GM18868 (cell line): ENCODE results near the gene DCXR.

Experiments used
- ATAC-seq: cut with Tn5 transposase; IDR thresholded peaks from one replicate; pipeline ENCODE4 v1.9.1; 2021; ENCODE audit warnings: mild to moderate bottlenecking, moderate library complexity; ENCODE audit not compliant: unreplicated experiment

DCXR gene

DNA sequence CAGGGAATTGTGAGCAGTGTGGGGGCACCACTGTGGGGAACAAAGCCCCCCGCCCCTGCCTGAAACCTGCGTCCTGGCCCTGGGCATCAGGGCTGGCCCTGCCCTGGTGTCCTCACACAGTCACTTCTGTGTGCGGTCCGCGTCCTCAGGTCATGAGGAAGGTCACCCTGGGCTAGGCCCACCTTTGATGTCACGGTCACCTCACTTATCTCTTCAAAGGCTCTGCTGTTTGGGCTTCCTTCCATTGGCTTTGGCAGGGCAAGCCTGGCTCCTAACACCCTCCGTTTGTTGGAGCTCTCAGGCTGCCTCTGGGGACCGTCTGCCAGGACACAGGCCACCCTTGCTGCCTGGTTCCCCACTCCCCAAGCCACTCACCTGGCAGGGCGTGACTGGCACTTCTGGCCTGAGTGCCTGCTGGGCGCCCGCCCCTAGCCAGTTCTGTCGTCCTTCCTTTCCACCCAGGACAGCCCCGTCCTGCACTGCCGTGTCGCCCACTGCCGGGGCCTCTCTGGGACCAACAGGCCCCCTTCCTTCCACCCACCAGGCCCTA, 23.6 kb downstream of the DCXR start:
- no peak for ATAC-seq

DNA sequence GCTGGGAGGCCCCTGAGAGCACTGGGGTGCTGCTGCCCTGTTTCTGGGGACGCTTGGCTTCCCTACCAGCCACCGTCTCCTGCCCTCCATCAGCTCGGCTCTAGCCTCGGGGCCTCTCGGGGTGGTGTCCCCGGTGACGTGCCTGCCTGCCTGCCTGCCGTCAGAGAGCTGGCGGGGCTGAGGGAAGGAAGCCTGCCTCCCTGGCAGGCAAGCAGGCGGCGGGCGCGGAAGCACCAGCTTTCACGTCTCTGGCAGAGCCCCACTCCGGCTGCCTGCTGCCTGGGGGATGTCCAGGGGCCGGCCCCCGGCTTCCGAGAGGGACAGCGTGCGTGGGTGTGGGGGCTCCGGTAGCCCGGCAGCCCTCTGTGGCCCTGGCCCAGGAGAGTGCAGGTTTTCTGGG, 24.2 kb downstream of the DCXR start:
- no peak for ATAC-seq

DNA sequence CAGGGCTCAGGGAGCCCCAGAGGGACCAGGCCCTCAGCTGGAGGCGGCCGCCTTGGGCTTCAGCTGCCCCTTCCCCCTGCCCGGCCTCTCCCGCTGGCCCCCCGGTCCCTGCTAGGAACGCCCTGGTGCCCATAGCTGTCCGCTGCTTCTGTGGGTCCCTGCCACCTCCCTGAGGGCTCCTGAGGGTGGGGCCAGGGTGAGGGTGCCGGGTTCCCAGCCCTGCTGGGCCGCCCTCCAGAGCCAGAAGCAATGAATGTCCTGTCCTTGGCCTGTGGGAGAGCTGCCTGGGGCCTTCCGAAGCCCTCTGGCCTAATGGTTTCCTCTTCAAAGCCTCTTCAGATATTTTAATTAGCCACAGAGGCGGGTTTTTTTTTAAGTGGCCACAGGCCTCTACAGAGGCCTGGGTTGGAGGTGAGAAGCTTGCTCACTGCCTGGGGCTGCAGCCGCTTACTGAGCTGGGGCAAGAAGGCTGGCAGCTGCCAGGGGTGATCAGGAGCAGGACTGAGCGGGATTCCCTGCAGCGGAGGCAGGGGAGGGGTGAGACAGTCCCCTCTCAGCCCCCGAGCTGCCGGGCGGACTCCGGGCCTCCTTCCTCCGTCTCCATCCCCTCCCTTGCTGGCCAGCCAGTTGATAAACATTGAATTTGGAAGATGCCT, 24.7 kb downstream of the DCXR start:
- ATAC-seq: no peak

DNA sequence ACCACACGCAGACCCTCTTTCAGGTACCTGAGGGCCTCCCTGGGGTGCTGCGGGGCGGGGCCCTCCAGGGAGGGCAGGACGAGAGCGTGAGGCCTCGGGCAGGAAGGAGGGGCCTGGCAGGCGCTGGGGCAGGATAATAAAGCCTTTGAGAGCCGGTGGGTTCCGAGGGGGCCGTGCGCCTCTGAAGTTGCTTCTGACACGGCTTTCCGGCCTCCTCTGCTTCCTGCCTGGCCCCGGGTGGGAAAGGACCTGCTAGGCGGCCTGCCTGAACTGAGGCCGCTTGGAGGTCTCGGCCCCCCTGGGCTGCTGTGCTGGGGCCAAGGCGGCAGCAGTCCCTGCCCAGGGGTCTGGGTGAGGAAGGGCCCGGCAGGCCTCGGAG, 25.2 kb downstream of the DCXR start:
- ATAC-seq: no peak

DNA sequence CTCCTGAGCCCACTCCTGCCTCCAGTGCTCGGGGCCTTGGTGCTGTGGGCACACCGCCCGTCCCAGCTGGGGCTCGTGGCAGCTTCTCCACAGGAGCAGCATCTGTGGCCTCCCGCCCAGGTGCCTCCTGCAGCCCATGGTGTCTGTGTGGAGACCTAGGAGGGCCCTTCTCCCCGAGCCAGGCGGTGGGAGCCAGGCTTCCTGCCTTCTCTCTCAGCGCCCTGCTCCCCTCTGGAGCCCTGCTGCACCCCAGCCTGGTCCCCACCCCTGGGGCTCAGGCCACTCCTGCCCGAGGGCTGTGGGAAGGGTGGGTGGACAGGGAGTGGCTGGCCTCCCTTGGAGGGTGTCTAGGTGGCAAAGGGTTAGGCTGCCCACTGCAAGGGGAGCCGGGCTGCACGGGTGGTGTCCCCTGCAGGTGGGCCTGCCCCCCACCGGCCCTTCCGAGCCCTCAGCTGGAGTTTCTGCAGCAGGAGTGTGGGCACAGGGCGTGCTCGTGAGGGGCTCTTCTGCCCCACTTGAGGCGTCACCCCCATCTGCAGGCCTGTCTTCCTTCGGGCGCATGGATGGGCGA, 25.8 kb downstream of the DCXR start:
- no peak for ATAC-seq

DNA sequence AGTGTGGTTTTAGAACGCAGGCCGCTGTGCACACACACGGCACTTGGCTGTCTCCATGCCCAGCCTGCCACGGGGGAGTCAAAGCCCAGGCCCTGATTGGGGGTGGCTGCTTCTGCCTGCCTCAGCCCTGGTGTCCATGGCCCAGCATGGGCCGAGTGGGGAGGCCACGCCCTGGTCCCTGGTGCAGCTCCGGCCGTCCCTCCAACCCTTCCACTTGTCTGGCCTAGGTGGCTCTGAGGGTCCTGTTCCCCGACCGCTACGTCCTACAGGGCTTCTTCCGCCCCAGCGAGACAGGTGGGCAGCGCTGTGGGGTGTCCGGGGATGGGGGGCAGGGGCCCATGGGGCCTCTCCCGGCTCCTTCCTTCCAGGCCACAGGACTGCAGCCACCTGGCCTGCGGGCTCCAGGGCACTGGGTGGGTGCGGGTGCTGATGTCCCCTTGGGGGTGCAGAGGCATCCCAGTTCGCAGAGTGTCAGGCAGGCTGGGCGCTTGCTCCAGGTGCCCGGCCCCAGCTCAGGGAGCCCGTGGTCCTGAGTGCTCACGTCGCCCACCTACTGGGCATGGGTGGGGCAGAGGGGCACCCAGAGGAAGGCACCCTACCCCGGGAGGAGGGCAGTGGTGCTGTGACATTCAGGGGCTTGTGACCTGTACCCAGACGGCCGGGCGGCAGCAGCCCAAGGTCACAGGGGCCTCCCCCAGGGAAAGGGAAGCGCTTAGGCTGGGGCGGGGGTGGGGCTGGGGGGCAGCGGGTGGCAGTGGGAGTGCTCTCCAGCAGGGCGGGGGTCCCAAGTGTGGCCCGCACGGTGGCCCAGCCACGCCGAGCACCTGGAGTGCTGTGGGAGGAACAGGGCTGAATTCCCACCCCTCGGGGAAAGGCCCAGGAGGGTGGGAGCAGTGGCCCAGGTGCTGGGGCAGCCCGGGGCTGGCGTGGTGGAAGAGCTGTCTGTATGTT, 26.6 kb downstream of the DCXR start:
- ATAC-seq: no peak

DNA sequence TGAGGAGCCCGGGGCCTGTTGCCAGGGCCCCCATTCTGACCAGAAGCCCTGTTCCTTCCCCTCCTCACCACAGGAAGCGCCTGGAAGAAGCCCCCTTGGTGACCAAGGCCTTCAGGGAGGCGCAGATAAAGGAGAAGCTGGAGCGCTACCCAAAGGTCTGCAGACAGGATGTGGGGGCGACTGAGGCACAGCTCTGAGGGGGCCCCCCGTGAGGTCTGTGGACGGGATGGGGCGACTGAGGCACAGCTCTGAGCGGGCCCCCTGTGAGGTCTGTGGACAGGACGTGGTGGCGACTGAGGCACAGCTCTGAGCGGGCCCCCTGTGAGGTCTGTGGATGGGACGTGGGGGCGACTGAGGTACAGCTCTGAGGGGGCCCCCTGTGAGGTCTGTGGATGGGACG, 28.1 kb downstream of the DCXR start:
- ATAC-seq: no peak

DNA sequence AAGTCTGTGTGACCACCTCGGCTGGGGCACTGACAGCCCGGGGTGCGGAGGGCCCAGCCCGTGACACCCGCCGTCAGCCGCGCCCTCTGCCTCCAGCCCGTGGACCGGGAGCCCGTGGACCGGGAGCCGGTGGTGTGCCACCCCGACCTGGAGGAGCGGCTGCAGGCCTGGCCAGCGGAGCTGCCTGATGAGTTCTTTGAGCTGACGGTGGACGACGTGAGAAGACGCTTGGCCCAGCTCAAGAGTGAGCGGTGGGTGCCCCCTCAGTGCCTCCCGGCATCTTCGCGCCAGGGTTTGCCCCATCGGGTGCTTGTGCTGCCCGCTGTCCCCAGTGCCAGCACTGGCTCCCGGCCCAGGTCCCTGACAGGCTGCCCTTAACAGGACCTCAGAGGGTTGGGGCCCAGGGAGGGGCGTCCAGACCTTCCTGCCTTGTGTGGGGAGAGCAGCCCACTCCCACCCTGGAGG, 28.5 kb downstream of the DCXR start:
- ATAC-seq: no peak

DNA sequence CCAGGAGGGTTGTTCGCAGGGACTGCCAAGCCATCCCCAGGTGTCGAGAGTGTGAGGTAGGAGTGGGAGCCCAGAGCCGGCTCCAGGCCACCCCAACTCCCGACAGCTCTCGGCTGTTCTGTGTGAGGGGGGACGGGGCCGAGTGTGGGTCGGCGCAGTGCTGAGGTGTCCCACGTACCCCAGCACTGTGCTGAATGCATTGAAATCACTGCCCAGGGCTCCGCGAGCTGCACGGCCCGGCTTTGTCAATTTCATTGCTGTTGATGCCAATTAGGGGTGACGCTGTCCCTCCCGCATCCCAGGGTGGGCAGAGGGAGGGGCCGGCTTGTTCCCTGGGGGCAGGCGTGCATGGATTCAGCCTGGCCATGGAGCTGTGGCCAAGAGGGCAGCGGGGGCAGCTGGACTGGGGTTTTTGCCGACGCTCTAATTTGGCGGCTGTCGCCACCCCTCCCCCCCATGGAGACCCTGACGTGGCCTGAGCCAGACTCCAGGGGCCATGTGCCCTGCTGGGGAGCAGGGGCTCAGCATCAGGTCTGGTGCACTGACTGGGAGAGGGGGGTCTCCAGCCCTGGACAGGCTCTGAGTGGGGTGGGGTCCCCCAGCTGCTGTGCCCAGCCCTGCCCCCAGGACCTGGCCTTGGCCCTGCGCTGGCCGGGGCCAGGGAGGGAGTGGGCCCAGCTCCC, 29.1 kb downstream of the DCXR start:
- no peak for ATAC-seq

DNA sequence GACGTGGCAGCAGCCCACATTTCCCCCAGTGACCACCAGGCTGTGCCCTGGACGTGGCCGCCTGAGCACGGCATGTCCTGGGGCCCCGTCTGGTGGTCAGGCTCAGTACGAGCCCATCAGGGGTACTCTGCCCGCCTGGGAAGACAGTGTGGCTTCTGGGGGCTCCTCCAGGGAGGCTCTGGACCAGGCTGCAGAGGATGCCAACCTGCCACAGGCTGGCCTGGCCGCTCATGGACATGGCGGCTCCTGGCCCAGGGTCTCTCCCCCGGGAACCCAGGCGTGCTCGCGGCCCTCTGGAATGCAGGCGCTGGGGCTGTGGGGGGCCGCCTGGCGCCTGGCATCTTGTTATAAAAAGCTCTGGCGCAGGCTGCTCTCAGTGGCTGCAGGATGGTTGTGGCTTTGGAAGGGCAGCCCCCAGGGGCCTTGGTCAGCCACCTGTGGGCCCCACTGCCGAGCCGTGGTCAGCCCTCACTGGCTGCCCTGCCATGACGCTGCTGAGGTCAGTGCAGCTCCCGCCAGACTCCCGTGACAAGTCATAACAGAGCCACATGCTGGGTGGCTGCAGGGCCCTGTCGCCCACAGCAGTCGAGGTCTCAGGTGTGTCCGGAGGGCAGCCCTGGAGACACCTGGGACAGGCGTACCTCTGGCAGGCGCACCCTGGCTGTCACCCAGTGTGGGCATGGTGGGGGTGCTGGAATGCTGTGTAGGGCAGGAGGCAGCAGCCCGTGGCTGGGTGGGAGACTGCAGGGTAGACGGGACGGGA, 29.8 kb downstream of the DCXR start:
- ATAC-seq: no peak

DNA sequence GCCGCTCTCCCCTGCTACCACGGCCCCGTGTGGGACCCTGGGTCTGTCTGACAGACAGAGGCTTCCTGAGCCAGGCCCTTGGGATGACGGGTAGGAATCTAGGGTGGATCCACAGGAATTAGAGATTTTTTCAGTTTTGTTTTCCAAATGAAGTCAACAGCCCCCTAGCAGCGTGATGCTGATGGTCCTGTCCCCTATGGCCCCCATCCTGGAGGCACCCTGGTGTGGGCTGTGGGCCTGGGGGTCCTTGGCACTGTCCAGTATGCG, 30.3 kb downstream of the DCXR start:
- ATAC-seq: no peak

DNA sequence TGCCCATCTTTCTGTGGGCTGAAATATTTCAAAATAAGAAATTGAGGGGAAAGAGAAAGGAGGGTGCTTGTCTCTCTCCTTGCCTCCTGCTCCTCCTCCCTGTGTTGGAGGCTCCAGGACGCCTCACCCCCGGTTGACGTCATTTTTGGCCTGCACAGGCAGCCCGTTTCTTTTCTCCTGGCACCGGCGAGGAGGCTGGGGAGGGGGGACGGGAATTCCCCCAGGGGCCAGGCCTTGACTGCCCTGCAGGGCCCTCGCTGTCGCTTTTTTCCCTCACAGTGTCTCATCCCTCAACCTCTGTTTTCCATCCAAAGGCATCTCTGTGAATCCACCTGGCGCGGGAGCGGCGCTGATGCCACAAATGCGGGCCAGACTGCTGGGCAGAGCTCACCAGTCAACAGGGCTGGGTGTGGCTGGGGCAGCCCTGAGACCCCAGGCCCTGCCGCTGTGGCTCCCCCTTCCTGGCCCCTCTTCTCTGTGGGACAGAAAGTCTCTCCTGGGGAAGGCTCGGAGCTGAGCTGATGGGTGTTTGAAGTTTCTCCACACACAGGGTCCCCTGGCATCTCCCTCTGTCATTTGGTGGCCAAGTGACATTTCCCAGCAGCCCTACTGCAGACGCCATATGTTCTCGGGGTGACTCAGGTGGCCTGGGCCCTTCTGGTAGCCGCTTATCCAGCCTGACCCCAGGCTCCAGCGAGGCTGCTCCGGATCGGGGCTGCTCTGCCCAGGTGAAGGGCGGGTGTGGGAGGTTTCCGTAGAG, 30.8 kb downstream of the DCXR start:
- no peak for ATAC-seq

DNA sequence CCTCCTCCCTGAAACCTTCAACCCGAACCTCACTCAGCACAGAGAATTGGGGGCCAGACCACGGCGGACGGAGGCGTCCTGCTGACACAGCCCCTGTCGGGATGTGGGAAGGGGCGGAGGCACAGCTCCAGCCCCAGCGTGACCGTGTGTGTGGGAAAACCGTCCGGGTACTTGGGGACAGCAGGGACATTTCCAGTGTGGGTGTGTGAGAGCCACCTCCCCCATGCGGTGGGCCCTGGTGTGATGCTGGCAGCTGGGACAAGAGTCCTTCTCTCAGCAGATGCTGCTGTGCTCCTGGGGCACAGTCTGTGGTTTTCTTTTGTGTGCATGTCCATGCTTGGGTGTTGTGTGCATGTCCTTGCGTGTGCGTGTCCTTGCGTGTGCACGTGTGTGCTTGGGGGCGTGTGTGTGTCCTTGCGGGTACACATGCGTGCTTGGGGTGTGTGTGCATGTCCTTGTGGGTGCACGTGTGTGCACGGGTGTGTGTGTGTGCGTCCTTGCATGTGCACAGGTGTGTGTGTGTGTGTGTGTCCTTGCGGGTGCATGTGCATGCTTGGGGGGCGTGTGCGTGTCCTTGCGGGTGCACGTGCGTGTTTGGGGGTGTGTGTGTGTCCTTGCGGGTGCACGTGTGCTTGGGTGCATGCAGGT, 31.7 kb downstream of the DCXR start:
- no peak for ATAC-seq

DNA sequence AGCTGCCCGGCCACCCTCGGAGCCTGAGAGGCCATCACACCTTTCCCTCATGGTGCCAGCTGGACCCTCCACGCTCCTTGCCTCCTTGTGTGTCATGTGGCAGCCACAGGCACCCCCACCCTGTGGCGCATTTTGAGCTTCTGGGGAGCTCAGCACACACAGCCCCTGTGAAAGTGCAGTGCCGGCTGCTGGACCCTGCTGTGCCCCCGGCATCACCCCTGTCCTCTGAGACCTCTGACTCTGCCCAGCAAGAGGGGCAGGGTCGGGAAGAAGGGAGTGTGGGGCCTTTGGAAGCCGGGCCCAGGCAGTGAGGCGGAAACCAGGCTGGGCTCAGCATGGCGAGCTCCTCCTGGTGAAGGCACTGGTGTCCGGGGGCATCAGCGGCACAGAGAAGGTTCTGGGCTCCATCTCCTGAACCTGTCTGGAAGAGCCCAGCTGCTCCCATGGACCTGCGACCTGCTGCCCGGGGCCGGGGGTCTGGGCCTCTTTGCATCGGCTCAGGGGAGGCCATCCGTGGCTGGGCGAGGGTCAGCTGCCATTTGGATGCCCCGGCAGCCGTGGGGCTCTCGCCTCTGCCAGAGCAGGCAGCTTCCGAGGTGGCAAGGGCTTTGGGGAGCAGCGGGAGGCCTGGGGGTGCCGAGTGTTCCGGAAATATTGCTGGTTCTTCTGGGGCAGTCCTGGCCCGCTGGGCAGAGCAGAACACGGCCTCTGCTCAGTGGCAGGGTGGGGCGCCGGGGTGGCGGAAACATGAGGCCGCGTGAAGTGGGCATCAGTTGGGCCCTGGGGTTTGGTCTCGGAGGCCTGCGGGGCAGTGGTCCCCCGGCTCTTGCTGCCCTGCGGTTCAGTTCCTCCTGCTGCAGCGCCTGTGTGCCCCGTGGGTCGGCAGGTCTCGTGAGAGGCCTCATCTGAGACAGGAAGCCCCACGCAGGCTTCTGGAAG, 32.7 kb downstream of the DCXR start:
- ATAC-seq: no peak

DNA sequence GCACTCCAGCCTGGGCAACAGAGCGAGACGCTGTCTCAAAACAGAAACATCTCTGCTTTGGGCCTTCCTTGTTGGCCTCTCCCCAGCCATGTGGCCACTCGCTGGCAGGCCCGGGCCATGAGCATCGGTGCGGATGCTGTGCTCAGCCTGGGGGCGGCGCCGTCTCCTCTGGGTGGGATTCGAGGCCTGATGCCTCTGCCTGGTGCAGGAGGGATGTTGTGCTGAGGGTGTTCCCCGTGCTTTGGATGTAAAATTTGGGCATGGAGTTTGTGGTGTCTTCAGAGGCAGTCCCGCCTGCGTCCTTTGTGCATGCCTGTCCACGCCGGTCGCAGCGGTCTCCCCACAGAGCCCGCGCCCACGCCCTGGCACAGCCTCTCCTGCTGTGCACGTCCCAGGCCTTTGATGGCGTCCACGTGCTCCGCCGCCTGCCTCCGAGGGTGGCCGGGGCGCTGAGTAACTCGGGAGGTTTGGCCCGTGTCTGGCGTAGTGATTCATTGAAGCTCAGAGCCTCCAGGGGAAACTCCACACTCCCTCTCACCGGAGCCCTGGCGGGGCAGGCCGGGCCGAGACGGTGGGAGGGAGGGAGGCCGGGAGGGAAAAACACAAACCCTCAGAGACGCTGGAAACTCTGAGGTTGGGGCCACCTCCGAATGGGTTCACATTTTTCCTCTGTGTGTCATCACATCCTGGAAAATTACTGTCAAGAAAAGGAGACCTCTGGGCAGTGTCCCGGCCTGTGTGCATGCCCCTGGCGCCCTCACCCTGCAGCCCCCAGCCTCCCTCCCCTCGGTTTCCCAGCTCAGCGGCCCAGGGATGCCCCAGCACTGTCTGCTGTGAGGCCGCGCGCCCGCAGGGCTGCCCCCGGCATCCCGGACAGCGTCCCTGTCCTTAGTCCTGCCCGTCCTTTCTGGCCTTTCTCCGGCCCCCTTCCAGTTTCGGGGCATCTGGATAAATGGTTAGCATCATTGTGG, 33.8 kb downstream of the DCXR start:
- ATAC-seq: no peak

DNA sequence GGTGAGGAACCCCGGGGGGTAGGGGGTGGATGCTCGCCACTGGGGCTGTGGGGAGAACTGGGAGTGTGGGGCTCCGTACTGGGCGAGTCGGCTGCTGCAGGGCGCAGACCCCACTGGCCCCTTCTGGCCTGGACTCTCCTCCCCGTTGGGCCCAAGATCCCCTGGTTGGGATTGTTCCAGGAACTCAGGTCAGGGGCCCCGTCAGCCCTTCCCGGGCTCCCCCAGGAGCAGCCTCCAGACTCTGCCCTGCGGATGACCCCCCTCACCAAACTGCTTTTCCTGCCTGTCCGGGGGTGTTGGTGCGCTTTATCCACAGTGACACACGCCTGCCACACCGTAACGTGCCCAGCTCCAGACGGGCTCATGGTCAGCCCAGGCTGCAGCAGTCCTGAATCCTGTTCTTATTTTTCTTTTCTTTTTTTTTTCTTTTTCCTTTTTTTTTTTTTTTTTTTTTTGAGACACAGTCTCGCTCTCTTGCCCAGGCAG, 35.9 kb downstream of the DCXR start:
- no peak for ATAC-seq
